Astrocyte of the spinal cord (primary cell): ENCODE measurements around the gene CRTC3.

ENCODE experiments used
- DNase-seq: peaks from one replicate; pipeline ENCODE4 v3.0.0; 2011; ENCODE audit warnings: low read depth, low spot score
- H3K4me3 ChIP-seq: 2 replicates; pipeline ENCODE4 v1.5.1; 2011; ENCODE audit warnings: low read depth, mild to moderate bottlenecking, low read length, moderate library complexity
- in situ Hi-C: cut with HindIII; loops from 2 replicates; pipeline ENCODE4 v1.10.0; 2017; ENCODE audit warnings: low sequenced_read_pairs
- TF ChIP-seq, protein P1 (sequence below): IDR thresholded peaks from 2 replicates; pipeline ENCODE4 v1.5.1; 2012; ENCODE audit warnings: low read depth, mild to moderate bottlenecking, low read length, inconsistent platforms

Gene CRTC3

GRCh38 chr15:90580099-90580498 is 50.4 kb downstream of the CRTC3 start:
- no peak for DNase-seq
- TF ChIP-seq, protein P1, sequence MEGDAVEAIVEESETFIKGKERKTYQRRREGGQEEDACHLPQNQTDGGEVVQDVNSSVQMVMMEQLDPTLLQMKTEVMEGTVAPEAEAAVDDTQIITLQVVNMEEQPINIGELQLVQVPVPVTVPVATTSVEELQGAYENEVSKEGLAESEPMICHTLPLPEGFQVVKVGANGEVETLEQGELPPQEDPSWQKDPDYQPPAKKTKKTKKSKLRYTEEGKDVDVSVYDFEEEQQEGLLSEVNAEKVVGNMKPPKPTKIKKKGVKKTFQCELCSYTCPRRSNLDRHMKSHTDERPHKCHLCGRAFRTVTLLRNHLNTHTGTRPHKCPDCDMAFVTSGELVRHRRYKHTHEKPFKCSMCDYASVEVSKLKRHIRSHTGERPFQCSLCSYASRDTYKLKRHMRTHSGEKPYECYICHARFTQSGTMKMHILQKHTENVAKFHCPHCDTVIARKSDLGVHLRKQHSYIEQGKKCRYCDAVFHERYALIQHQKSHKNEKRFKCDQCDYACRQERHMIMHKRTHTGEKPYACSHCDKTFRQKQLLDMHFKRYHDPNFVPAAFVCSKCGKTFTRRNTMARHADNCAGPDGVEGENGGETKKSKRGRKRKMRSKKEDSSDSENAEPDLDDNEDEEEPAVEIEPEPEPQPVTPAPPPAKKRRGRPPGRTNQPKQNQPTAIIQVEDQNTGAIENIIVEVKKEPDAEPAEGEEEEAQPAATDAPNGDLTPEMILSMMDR, result no peak
- in situ Hi-C loops, result no loop called here
- H3K4me3 ChIP-seq, result no peak overlapping the region

GRCh38 chr15:90580541-90580940 is 50.8 kb downstream of the CRTC3 start:
- TF ChIP-seq, protein P1, result no peak
- H3K4me3 ChIP-seq, result no peak overlapping the region
- in situ Hi-C loops, result no loop called here
- no peak for DNase-seq

GRCh38 chr15:90580946-90581345 is 51.2 kb downstream of the CRTC3 start:
- TF ChIP-seq, protein P1, result no peak
- H3K4me3 ChIP-seq, result no peak overlapping the region
- in situ Hi-C loops, result no loop called here
- no peak for DNase-seq

DNA sequence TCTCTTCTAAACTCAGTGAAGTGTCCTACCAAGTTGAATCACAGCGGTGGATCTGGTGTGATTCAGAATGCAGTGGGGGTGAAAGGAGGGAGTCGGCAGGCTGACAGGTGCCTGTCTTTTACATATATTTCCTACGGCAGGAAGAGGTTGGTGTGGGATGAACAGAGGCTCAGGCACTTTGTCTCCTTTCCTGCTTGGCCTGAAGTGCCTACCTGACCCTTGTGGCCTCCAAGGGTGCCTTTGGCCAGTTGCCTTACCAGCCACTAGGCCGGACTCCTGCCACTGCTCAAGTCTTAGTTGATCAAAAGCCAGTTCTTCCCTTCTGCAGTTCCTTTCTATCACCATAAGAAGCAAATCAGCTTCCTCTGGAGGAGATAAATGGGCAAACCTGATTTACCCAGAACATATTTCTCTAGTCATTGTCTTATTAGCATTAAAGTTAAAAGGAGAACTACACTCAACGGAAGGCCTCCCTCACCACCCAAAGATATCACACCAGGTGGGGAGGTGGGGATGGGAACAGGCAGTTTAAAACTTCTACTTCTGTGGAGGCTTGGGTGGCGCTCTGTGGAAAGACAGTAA is 52.1 kb downstream of the CRTC3 start:
- no peak overlapping the region for H3K4me3 ChIP-seq
- TF ChIP-seq, protein P1, result no peak
- in situ Hi-C loops, result no loop called here
- DNase-seq, result no peak

GRCh38 chr15:90582553-90582952 is 52.8 kb downstream of the CRTC3 start:
- no peak overlapping the region for H3K4me3 ChIP-seq
- DNase-seq, result no peak
- in situ Hi-C loops, result no loop called here
- TF ChIP-seq, protein P1, result no peak

DNA sequence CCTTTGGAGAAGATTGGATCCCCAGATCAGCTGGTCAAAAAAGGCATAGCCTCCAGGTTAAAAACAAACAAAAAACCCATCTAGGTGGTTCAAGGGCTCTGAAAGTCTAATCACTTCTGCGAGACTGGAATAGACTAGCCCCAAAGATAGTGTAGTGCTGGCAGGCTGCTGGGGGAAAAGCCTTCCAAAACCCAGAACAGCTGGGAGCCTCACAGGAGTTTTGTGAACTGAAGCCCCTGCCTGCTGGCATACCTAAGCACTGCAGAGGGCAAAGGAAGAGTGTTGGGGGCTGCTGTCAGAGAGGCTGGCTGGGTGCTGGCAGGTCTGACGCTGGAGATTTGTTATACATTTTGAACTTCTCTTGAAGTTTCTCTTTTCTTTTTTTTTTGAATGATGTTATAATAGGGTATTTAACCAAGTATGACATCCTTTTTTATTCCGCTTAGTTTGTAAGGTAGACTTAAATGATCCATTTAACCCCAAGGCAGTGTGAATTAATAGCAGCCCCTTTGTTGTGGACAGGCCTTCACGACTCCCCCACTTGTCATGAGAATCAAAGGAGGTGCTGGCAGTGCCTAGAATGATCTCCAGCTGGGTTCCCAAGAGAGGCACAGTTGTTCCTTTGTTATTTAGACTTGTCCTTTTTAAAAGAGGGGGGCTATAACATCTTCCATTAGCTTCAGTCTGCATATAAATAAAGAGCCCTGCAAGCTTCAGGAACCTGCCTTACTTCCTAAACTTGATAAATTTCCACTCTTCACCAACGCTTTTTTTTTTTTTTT is 53.9 kb downstream of the CRTC3 start:
- in situ Hi-C loops, result no loop called here
- TF ChIP-seq, protein P1, result no peak
- no peak for DNase-seq
- H3K4me3 ChIP-seq, result no peak overlapping the region
